ENCODE data around the gene FGFBP2. TPM values are rescaled to one million over a fixed set of nuclear protein-coding genes. Genes with fewer than 3 reads are reported as not detected.

The FGFBP2 gene
- total and polyA plus RNA-seq, 2 experiments from 2014 or later, result 0.18 to 0.56 TPM

- no peak for TF ChIP-seq EZH2 (IDR thresholded peaks at IDR 0.05; ENCODE audit: low read depth, unreplicated experiment)
- TF ChIP-seq JUNB (IDR thresholded peaks at IDR 0.05; ENCODE audit: unreplicated experiment), result no peak
- no peak for TF ChIP-seq NANOG (IDR thresholded peaks at IDR 0.05; ENCODE audit: borderline replicate concordance)
- no peak for TF ChIP-seq ZNF114 (CRISPR knock-in tag; IDR thresholded peaks at IDR 0.05)
- TF ChIP-seq ZNF331 (CRISPR knock-in tag; IDR thresholded peaks at IDR 0.05; ENCODE audit: low read depth), result no peak
Observed at GRCh38 chr4:15931451-15932210, 31.3 kb downstream of the FGFBP2 start (continued).

DNA sequence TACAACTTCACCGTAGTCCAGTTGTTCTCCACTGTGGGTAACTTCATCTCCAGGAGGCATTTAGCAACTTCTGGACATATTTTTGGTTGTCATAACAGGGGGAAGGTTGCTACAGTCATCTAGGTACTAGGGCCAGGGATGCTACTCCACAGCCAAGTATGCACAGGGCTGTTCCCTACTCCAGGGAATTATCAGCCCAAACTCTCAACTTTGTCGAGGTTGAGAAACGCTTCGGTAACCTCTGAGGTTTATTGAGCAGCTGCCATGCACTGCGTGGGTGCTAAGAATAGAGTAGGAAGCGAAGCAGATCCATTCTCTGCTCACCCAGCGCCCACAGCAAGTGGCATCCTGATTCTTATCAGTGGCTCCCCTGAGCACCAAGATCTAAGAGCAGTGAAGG is 32.7 kb downstream of the FGFBP2 start:
- H3K27me3 Mint-ChIP-seq (ENCODE audit: insufficient read depth, low read depth, poor library complexity), result peaks cover 1% of the 10 kb centered on the region
- H3K36me3 ChIP-seq (ENCODE audit: insufficient read depth), result no peaks in the 10 kb centered on the region
- no peaks in the 10 kb centered on the region for H4K20me1 ChIP-seq (replicated peaks; ENCODE audit: insufficient read depth)
- H3K4me2 ChIP-seq, result no peak overlapping the region
- no peaks in the 10 kb centered on the region for H3K4me1 Mint-ChIP-seq
- H3K4me1 ChIP-seq (ENCODE audit: insufficient read depth), result no peaks in the 10 kb centered on the region
- DNase-seq (ENCODE audit: low spot score) (no peak), ATAC-seq (no peak)
- no peak overlapping the region for H3K4me3 Mint-ChIP-seq
- H3F3A ChIP-seq (replicated peaks; ENCODE audit: low read depth), result no peaks in the 10 kb centered on the region
- no peaks in the 10 kb centered on the region for H3K27me3 ChIP-seq (ENCODE audit: insufficient read depth)
- H3K36me3 Mint-ChIP-seq (ENCODE audit: low read depth), result no peaks in the 10 kb centered on the region
- H3K4me3 ChIP-seq, result no peak overlapping the region
- no peaks in the 10 kb centered on the region for H3K9me3 Mint-ChIP-seq
- no peak overlapping the region for H2AFZ ChIP-seq
- H3K27ac Mint-ChIP-seq, result no peak overlapping the region
- H3K27ac ChIP-seq (ENCODE audit: low read depth), result no peak overlapping the region
- TF ChIP-seq, protein P1, sequence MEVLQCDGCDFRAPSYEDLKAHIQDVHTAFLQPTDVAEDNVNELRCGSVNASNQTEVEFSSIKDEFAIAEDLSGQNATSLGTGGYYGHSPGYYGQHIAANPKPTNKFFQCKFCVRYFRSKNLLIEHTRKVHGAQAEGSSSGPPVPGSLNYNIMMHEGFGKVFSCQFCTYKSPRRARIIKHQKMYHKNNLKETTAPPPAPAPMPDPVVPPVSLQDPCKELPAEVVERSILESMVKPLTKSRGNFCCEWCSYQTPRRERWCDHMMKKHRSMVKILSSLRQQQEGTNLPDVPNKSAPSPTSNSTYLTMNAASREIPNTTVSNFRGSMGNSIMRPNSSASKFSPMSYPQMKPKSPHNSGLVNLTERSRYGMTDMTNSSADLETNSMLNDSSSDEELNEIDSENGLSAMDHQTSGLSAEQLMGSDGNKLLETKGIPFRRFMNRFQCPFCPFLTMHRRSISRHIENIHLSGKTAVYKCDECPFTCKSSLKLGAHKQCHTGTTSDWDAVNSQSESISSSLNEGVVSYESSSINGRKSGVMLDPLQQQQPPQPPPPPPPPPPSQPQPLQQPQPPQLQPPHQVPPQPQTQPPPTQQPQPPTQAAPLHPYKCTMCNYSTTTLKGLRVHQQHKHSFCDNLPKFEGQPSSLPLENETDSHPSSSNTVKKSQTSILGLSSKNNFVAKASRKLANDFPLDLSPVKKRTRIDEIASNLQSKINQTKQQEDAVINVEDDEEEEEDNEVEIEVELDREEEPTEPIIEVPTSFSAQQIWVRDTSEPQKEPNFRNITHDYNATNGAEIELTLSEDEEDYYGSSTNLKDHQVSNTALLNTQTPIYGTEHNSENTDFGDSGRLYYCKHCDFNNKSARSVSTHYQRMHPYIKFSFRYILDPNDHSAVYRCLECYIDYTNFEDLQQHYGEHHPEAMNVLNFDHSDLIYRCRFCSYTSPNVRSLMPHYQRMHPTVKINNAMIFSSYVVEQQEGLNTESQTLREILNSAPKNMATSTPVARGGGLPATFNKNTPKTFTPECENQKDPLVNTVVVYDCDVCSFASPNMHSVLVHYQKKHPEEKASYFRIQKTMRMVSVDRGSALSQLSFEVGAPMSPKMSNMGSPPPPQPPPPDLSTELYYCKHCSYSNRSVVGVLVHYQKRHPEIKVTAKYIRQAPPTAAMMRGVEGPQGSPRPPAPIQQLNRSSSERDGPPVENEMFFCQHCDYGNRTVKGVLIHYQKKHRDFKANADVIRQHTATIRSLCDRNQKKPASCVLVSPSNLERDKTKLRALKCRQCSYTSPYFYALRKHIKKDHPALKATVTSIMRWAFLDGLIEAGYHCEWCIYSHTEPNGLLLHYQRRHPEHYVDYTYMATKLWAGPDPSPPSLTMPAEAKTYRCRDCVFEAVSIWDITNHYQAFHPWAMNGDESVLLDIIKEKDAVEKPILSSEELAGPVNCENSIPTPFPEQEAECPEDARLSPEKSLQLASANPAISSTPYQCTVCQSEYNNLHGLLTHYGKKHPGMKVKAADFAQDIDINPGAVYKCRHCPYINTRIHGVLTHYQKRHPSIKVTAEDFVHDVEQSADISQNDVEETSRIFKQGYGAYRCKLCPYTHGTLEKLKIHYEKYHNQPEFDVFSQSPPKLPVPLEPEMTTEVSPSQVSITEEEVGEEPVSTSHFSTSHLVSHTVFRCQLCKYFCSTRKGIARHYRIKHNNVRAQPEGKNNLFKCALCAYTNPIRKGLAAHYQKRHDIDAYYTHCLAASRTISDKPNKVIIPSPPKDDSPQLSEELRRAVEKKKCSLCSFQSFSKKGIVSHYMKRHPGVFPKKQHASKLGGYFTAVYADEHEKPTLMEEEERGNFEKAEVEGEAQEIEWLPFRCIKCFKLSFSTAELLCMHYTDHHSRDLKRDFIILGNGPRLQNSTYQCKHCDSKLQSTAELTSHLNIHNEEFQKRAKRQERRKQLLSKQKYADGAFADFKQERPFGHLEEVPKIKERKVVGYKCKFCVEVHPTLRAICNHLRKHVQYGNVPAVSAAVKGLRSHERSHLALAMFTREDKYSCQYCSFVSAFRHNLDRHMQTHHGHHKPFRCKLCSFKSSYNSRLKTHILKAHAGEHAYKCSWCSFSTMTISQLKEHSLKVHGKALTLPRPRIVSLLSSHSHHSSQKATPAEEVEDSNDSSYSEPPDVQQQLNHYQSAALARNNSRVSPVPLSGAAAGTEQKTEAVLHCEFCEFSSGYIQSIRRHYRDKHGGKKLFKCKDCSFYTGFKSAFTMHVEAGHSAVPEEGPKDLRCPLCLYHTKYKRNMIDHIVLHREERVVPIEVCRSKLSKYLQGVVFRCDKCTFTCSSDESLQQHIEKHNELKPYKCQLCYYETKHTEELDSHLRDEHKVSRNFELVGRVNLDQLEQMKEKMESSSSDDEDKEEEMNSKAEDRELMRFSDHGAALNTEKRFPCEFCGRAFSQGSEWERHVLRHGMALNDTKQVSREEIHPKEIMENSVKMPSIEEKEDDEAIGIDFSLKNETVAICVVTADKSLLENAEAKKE (CRISPR knock-in tag; IDR thresholded peaks at IDR 0.05), result no peak
- TF ChIP-seq STAT1 (IDR thresholded peaks at IDR 0.05; ENCODE audit: unreplicated experiment), result no peak
- TF ChIP-seq CREB1 (CRISPR knock-in tag; IDR thresholded peaks at IDR 0.05; ENCODE audit: low read depth), result no peak
- no peaks in the 10 kb centered on the region for H3K79me2 ChIP-seq (replicated peaks; ENCODE audit: insufficient read depth)
- H3K9me2 ChIP-seq (ENCODE audit: insufficient read depth), result peaks cover 7% of the 10 kb centered on the region; the same call in 1 of the 2 replicates
